GM12878 (cell line): ENCODE data around the gene DNMT3A.

Experiments
- ATF7 ChIP-seq: fragments of 450-650 bp; IDR thresholded peaks from 2 replicates; pipeline ENCODE4 v1.6.1; 2016; ENCODE audit warnings: low read depth, mild to moderate bottlenecking
- FOXM1 ChIP-seq: IDR thresholded peaks from 2 replicates; pipeline ENCODE4 v1.6.1; 2012; ENCODE audit warnings: low read depth, mild to moderate bottlenecking, inconsistent platforms, low read length, moderate library complexity
- GABPA ChIP-seq: IDR thresholded peaks from 2 replicates; pipeline ENCODE4 v1.6.1; 2014; ENCODE audit warnings: antibody characterized with exemption, low read depth, mild to moderate bottlenecking, inconsistent platforms
- NR2C1 ChIP-seq: fragments of 450-650 bp; IDR thresholded peaks from 2 replicates; pipeline ENCODE4 v1.6.1; 2017; ENCODE audit warnings: antibody characterized with exemption, mild to moderate bottlenecking, moderate library complexity
- POLR2A ChIP-seq: IDR thresholded peaks from 2 replicates; pipeline ENCODE4 v1.6.1; 2011; ENCODE audit warnings: low read depth, mild to moderate bottlenecking, low read length
- SP1 ChIP-seq: IDR thresholded peaks from one replicate; pipeline ENCODE4 v1.6.1; 2011; ENCODE audit warnings: low read depth, low read length
- ZNF384 ChIP-seq: IDR thresholded peaks from 2 replicates; pipeline ENCODE4 v1.6.1; 2012; ENCODE audit warnings: low read depth, mild to moderate bottlenecking, low read length, improper control_type of control experiment, borderline replicate concordance
- TF ChIP-seq, protein P1 (sequence below): IDR thresholded peaks from 2 replicates; pipeline ENCODE4 v1.6.1; 2011; ENCODE audit warnings: low read depth, low read length, improper control_type of control experiment, borderline replicate concordance
- TF ChIP-seq, protein P2 (sequence below), 3 experiments: IDR thresholded peaks in 2 of 3; conservative IDR thresholded peaks in 1 of 3; 2 replicates each; pipeline ENCODE4 v1.5.1; 2011; ENCODE audit warnings: low read depth in 3 of 3, low read length in 3 of 3, mild to moderate bottlenecking in 3 of 3, control low read depth in 2 of 3, moderate library complexity in 2 of 3, inconsistent platforms in 1 of 3, mixed read lengths in 1 of 3; ENCODE audit not compliant: control insufficient read depth in 2 of 3, insufficient read depth in 1 of 3; ENCODE audit errors: extremely low read depth in 1 of 3
- TF ChIP-seq, protein P3 (sequence below): fragments of 150-350 bp; IDR thresholded peaks from 2 replicates; pipeline ENCODE4 v1.6.1; 2016; ENCODE audit warnings: low read depth, low read length

DNA sequence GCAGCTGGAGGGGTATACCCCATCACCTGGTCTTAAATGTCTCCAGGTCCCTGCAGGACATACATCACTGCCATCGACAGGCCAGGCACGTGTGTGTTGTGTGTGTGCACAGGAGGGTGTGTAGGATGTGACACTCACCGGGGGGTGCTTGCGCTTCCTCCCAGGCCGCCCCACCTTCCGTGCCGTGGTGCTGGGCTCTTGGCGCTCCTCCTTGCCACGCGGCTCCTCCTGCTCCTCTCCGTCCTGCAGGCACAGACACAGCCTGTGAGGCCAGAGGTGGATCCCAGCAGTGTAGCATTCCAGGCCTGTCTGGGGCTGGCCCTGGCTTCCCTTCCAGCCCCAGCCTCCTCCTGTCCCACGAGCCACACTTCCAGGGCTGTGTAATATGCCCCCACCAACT, 41.7 kb downstream of the DNMT3A start:
- TF ChIP-seq, protein P1, sequence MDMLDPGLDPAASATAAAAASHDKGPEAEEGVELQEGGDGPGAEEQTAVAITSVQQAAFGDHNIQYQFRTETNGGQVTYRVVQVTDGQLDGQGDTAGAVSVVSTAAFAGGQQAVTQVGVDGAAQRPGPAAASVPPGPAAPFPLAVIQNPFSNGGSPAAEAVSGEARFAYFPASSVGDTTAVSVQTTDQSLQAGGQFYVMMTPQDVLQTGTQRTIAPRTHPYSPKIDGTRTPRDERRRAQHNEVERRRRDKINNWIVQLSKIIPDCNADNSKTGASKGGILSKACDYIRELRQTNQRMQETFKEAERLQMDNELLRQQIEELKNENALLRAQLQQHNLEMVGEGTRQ: no peak
- TF ChIP-seq SP1: no peak
- no peak for TF ChIP-seq ATF7
- TF ChIP-seq GABPA: no peak
- TF ChIP-seq, protein P2, sequence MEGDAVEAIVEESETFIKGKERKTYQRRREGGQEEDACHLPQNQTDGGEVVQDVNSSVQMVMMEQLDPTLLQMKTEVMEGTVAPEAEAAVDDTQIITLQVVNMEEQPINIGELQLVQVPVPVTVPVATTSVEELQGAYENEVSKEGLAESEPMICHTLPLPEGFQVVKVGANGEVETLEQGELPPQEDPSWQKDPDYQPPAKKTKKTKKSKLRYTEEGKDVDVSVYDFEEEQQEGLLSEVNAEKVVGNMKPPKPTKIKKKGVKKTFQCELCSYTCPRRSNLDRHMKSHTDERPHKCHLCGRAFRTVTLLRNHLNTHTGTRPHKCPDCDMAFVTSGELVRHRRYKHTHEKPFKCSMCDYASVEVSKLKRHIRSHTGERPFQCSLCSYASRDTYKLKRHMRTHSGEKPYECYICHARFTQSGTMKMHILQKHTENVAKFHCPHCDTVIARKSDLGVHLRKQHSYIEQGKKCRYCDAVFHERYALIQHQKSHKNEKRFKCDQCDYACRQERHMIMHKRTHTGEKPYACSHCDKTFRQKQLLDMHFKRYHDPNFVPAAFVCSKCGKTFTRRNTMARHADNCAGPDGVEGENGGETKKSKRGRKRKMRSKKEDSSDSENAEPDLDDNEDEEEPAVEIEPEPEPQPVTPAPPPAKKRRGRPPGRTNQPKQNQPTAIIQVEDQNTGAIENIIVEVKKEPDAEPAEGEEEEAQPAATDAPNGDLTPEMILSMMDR (IDR thresholded peaks at IDR 0.05 in 2 of 3, conservative IDR thresholded peaks at IDR 0.05 in 1 of 3; ENCODE audit: control insufficient read depth in 2 of 3, extremely low read depth in 1 of 3, insufficient read depth in 1 of 3, low read depth in 3 of 3, low read length in 3 of 3): no peak
- TF ChIP-seq ZNF384: no peak
- TF ChIP-seq FOXM1: no peak
- TF ChIP-seq, protein P3, sequence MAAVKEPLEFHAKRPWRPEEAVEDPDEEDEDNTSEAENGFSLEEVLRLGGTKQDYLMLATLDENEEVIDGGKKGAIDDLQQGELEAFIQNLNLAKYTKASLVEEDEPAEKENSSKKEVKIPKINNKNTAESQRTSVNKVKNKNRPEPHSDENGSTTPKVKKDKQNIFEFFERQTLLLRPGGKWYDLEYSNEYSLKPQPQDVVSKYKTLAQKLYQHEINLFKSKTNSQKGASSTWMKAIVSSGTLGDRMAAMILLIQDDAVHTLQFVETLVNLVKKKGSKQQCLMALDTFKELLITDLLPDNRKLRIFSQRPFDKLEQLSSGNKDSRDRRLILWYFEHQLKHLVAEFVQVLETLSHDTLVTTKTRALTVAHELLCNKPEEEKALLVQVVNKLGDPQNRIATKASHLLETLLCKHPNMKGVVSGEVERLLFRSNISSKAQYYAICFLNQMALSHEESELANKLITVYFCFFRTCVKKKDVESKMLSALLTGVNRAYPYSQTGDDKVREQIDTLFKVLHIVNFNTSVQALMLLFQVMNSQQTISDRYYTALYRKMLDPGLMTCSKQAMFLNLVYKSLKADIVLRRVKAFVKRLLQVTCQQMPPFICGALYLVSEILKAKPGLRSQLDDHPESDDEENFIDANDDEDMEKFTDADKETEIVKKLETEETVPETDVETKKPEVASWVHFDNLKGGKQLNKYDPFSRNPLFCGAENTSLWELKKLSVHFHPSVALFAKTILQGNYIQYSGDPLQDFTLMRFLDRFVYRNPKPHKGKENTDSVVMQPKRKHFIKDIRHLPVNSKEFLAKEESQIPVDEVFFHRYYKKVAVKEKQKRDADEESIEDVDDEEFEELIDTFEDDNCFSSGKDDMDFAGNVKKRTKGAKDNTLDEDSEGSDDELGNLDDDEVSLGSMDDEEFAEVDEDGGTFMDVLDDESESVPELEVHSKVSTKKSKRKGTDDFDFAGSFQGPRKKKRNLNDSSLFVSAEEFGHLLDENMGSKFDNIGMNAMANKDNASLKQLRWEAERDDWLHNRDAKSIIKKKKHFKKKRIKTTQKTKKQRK: no peak
- TF ChIP-seq POLR2A: no peak
- TF ChIP-seq NR2C1: no peak
